Measurements from ENCODE around the gene SMYD1.

The SMYD1 gene

DNA sequence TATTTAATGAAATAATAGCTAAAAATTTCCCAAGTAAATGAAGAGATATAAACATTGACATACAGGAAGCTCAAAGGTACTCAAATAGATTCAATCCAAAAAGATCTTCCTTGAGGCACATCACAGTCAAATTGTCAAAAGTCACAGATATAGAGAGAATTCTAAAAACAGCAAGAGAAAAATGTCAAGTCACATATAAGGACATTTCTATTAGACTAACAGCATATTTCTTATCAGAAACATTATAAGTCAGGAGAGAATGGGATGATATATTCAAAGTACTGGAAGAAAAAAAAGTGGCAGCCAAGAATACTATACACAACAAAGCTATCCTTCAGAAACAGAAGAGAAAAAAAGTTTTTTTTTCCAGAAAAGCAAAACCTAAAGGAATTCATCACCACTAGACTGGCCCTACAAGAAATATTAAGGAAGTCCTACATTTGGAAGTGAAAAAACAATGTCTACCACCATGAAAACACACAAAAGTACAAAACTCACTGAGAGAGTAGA, 81.4 kb downstream of the SMYD1 start:
- no peak for DNase-seq

DNA sequence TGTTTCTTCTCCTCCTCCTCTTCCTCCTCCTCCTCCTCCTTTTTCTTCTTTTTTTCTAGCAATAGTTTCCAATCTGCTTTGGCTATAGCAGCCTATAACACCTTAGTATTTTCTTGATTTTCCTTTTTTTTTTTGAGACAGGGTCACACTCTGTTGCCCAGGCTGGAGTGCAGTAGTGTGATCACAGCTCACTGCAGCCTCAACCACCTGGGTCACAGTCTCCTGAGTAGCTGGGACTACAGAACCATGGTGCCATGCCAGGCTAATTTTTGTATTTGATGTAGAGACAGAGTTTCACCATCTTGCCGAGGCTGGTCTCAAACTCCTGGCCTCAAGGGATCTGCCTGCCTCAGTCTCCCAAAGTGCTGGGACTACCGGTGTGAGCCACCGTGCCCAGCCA, 91.9 kb downstream of the SMYD1 start:
- DNase-seq, result no peak

DNA sequence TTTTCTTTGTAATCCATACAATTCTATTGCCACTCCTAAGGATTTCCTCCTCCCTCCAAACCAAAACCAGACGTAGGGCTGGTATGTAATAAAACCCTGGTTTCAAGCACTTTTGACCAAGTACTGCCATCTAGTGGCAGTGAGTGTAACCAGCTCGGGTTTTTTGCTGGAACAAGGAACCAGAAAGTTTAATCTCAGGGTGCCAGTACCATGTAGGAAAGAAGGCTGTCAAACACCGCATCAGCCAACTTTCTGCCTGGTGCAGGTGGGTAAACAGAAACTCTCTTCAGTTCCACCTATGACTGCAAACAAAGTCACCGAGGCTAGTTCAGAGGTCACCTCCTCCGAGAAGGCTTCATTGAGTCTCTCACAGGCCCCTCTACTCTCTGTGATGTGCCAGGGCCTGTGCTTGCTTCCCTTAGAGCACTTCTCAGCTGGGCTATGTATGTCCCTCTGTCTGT, 92.4 kb downstream of the SMYD1 start:
- DNase-seq, result peak; percentile 67

DNA sequence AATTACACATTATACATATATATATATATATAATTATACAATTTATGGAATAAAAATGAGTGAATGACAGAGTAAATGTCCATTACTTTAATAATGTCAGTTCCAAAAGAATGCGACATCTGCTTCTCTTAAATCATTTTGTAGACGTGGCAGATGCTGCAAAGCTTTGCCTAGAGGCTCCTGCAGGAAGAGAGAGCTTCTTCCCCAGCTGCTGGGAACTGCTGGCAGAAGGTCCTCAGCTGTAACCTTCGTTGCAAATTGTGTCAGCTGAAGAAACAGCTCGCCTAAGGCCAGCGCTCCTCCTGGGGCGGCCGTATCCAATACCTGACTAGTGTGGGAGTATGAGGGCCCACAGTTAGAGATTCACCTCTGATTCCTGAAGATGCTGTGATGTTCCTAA, 92.9 kb downstream of the SMYD1 start:
- DNase-seq, result no peak

DNA sequence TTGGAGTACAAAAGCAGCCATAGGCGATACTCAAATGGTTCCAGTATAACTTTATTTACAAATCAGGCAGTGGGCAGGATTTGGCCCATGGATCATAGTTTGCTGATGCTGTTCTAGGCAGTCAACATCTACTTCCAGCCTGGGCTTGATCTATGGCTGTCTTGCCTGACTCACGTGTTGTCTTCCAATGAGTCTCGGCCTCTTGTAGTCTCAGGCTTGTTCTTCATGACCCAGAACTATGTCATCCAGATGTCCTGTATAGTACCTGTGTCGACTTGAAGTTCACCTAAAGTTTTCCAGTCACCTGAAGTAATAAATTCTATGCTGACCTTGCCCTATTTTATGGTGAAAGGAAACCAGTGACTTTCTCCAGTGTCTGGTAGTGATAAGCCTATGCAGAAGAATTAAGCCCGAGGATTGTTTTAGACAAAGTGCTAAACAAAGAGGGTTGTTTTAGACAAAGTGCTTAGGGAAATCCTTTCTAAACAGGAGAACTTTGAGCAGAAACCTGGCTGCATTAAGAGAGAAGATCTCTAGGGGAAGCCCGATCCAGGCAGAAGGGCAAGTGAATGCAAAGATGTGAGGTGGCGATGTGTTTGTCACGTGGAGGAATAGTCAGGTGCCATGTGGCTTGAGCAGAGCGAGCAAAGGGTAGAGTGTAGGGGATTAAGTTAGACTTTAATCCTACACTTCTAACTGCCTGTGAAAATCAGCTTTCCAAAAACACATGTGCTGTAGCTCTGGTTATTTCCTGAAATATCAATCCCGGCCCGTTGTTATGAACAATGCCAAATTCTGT, 94.0 kb downstream of the SMYD1 start:
- no peak for DNase-seq
